ENCODE data around the gene KTN1.

GRCh38 chr14:55604488-55604887 lies 24.5 kb downstream of the KTN1 start:
- no peak for TF ChIP-seq POLR2AphosphoS5 (IDR thresholded peaks at IDR 0.05; ENCODE audit: borderline replicate concordance, low read depth, low read length)
- no peak for TF ChIP-seq EZH2 (IDR thresholded peaks at IDR 0.05)
- no peak for TF ChIP-seq FOXP2 (optimal IDR thresholded peaks at IDR 0.05; ENCODE audit: control extremely low read depth, extremely low read length, insufficient read depth)
